Endothelial cell of umbilical vein (primary cell): Measurements from ENCODE around the gene GALNT17. TPM values are rescaled to one million over a fixed set of nuclear protein-coding genes. Genes with fewer than 3 reads are reported as not detected.

Experiments used
- BruUV-seq: library from RNA; stranded (reverse); fragments of 400-500 nt; replicated peaks from 2 replicates; lab custom pipeline; 2021; lab: Mats Ljungman, UMichigan
- CTCF ChIA-PET: fragments of 300-600, 350-600 bp; sonication (Branson Sonifier 250); formaldehyde crosslinking; loops from one replicate; lab custom pipeline; 2021; ENCODE audit warnings: antibody characterized with exemption, inconsistent platforms; lab: Charles Lee
- POLR2A ChIA-PET: fragments of 300-600, 350-600 bp; sonication (Branson Sonifier 250); formaldehyde crosslinking; loops from one replicate; lab custom pipeline; 2021; ENCODE audit warnings: antibody characterized with exemption, inconsistent platforms; lab: Charles Lee
- DNase-seq: peaks from one replicate; pipeline ENCODE4 v3.0.0-alpha.2; 2011; ENCODE audit warnings: low read depth, low spot score
- FAIRE-seq: peaks from 2 replicates; lab custom pipeline; 2011; peaks lifted over from hg19 to GRCh38; lab: Jason Lieb, UNC
- H2AFZ ChIP-seq: 2 replicates; pipeline ENCODE4 v1.6.0; 2012; ENCODE audit warnings: low read depth, low read length, control low read depth, inconsistent platforms
- H3K27ac ChIP-seq: 2 replicates; pipeline ENCODE4 v1.5.1; 2011; ENCODE audit warnings: low read depth, mild to moderate bottlenecking, control low read depth, low read length, moderate library complexity; ENCODE audit not compliant: insufficient read depth
- H3K27me3 ChIP-seq, 2 experiments: 2 replicates each; pipeline versions ENCODE4 v1.6.0 to v1.6.1; 2011; ENCODE audit warnings: low read length in 2 of 2, mixed read lengths in 1 of 2; ENCODE audit not compliant: control insufficient read depth in 2 of 2, insufficient read depth in 2 of 2
- H3K36me3 ChIP-seq, 2 experiments: 2 replicates in 1 of 2; 3 replicates in 1 of 2; pipeline ENCODE4 v1.5.1; 2011; ENCODE audit warnings: low read length in 2 of 2, mild to moderate bottlenecking in 1 of 2, moderate library complexity in 1 of 2; ENCODE audit not compliant: control insufficient read depth in 2 of 2, insufficient read depth in 2 of 2; ENCODE audit errors: extremely low read depth in 1 of 2
- H3K4me1 ChIP-seq: 3 replicates; pipeline ENCODE4 v1.5.1; 2011; ENCODE audit warnings: mild to moderate bottlenecking, low read length; ENCODE audit not compliant: control insufficient read depth, insufficient read depth; ENCODE audit errors: extremely low read depth
- H3K4me2 ChIP-seq: 2 replicates; pipeline ENCODE4 v1.6.1; 2011; ENCODE audit warnings: low read length, control low read depth, mixed read lengths; ENCODE audit not compliant: insufficient read depth
- H3K4me3 ChIP-seq, 3 experiments: fragments of 200-600 bp in 1 of 3; sonication (generic), shearing (Covaris generic) in 1 of 3; replicated peaks in 1 of 3; 2 replicates each; pipeline ENCODE4 v1.5.1; 2011 to 2016; ENCODE audit warnings: control low read depth in 3 of 3, low read length in 3 of 3, mild to moderate bottlenecking in 2 of 3, inconsistent platforms in 1 of 3, low read depth in 1 of 3, moderate library complexity in 1 of 3; ENCODE audit not compliant: insufficient read depth in 1 of 3
- H3K79me2 ChIP-seq: 2 replicates; pipeline ENCODE4 v1.6.0; 2012; ENCODE audit warnings: low read length, inconsistent platforms; ENCODE audit not compliant: control insufficient read depth, insufficient read depth
- H3K9ac ChIP-seq: replicated peaks from 2 replicates; pipeline ENCODE3; 2011; ENCODE audit warnings: low read length, control low read depth; ENCODE audit not compliant: insufficient read depth; ENCODE audit errors: extremely low read depth
- H3K9me1 ChIP-seq: replicated peaks from 3 replicates; pipeline ENCODE4 v1.6.0; 2011; ENCODE audit warnings: mild to moderate bottlenecking, low read length; ENCODE audit not compliant: control insufficient read depth, insufficient read depth; ENCODE audit errors: extremely low read depth
- H3K9me3 ChIP-seq: replicated peaks from 2 replicates; pipeline ENCODE4 v1.5.1; 2012; ENCODE audit warnings: low read length, inconsistent platforms; ENCODE audit not compliant: control insufficient read depth, insufficient read depth
- H4K20me1 ChIP-seq: replicated peaks from 2 replicates; pipeline ENCODE3; 2011; ENCODE audit warnings: mild to moderate bottlenecking, low read length; ENCODE audit not compliant: control insufficient read depth, insufficient read depth; ENCODE audit errors: extremely low read depth
- CTCF ChIP-seq, 2 donors: IDR thresholded peaks; 1 replicate in 1 of 2; 2 replicates in 1 of 2; pipeline ENCODE4 v1.5.1; 2011; ENCODE audit warnings: low read length in 2 of 2, mild to moderate bottlenecking in 2 of 2, moderate library complexity in 2 of 2, control low read depth in 1 of 2, inconsistent platforms in 1 of 2, low read depth in 1 of 2; ENCODE audit not compliant: insufficient read depth in 1 of 2; ENCODE audit errors: extremely low read depth in 1 of 2
- EZH2 ChIP-seq: IDR thresholded peaks from 2 replicates; pipeline ENCODE4 v1.6.1; 2012; ENCODE audit warnings: borderline replicate concordance, low read depth, mild to moderate bottlenecking, moderate library complexity, low read length, inconsistent platforms; ENCODE audit not compliant: severe bottlenecking
- FOS ChIP-seq: IDR thresholded peaks from 2 replicates; pipeline ENCODE4 v1.6.1; 2011; ENCODE audit warnings: mild to moderate bottlenecking, low read length, moderate library complexity, borderline replicate concordance; ENCODE audit not compliant: insufficient read depth
- GATA2 ChIP-seq: IDR thresholded peaks from 2 replicates; pipeline ENCODE4 v1.7.0; 2011; ENCODE audit warnings: low read depth, mild to moderate bottlenecking, moderate library complexity, mixed read lengths, low read length; ENCODE audit not compliant: insufficient read length, insufficient read depth
- JUN ChIP-seq: IDR thresholded peaks from 2 replicates; pipeline ENCODE4 v1.6.1; 2011; ENCODE audit warnings: borderline replicate concordance, low read depth; ENCODE audit not compliant: insufficient read length, insufficient read depth
- MAX ChIP-seq: IDR thresholded peaks from 2 replicates; pipeline ENCODE4 v1.6.1; 2011; ENCODE audit not compliant: insufficient read depth, insufficient read length
- MYC ChIP-seq: IDR thresholded peaks from one replicate; pipeline ENCODE4 v1.6.1; 2011; ENCODE audit warnings: mild to moderate bottlenecking, low read depth, low read length
- POLR2A ChIP-seq: IDR thresholded peaks from 2 replicates; pipeline ENCODE4 v1.6.1; 2012; ENCODE audit warnings: low read depth, mild to moderate bottlenecking, control low read depth, low read length
- POLR2AphosphoS5 ChIP-seq: IDR thresholded peaks from 2 replicates; pipeline ENCODE4 v1.6.1; 2012; ENCODE audit warnings: low read depth, mild to moderate bottlenecking, control low read depth, low read length, moderate library complexity; ENCODE audit not compliant: insufficient read depth
- dilution Hi-C: fragments of 300-500 bp; cut with MboI; formaldehyde crosslinking; loops from one replicate; pipeline ENCODE4 v1.15.0; 2019; ENCODE audit warnings: low sequenced_read_pairs; ENCODE audit not compliant: extremely low pct_ligation_motif_present
- intact Hi-C: fragments of 100-400 bp; cut with micrococcal nuclease; formaldehyde crosslinking; loops from one replicate; pipeline ENCODE4 v1.10.0; 2022
- polyA plus RNA-seq, 4 experiments: library from polyadenylated mRNA; depleted of rRNA in 3 of 4; stranded (reverse) in 3 of 4; unstranded in 1 of 4; fragments of >200 nt; gene quantifications; 2 replicates each; pipeline versions ENCODE4 v1.2.1 to v1.2.3, GENCODE V29; 2011 to 2012; ENCODE audit warnings: missing spikeins in 1 of 4
- total RNA-seq: library from RNA; stranded (reverse); gene quantifications from 2 replicates; pipeline ENCODE4 v1.2.3, GENCODE V29; 2021

GALNT17 gene
- total and polyA plus RNA-seq, 2 donors (not counting 3 experiments of a cell fraction or from before 2014, with no cell fraction given), result not detected

- no peak overlapping the region for H3K4me2 ChIP-seq
- H3K4me3 ChIP-seq, result no peak overlapping the region
- TF ChIP-seq CTCF (IDR thresholded peaks at IDR 0.05; ENCODE audit: extremely low read depth in 1 of 2, insufficient read depth in 1 of 2, low read depth in 1 of 2, low read length in 2 of 2) (no peak), POLR2AphosphoS5 (no peak), MAX (no peak), MYC (no peak), FOS (no peak), EZH2 (no peak), POLR2A (no peak), JUN (no peak), GATA2 (no peak)
- H2AFZ ChIP-seq, result no peak overlapping the region
- CTCF ChIA-PET, result no interaction called here
- H3K9me1 ChIP-seq, result no peaks in the 10 kb centered on the region
- H3K9me3 ChIP-seq, result peaks cover 2% of the 10 kb centered on the region
- no peak overlapping the region for H3K27ac ChIP-seq
- no TSS peak for BruUV-seq
- dilution Hi-C loops (no loop called here), intact Hi-C loops (no loop called here)
- DNase-seq (no peak), FAIRE-seq (no peak)
- H3K9ac ChIP-seq, result no peak overlapping the region
- H4K20me1 ChIP-seq, result no peaks in the 10 kb centered on the region
- H3K36me3 ChIP-seq, result no peaks in the 10 kb centered on the region
- H3K4me1 ChIP-seq, result no peaks in the 10 kb centered on the region
- POLR2A ChIA-PET, result no interaction called here
- H3K27me3 ChIP-seq, result no peaks in the 10 kb centered on the region
- H3K79me2 ChIP-seq, result no peaks in the 10 kb centered on the region
These were observed 377.4 kb downstream of the GALNT17 start for GRCh38 chr7:71509381-71509780.
